ENCODE data around the gene ZNF764.
A peak's percentile ranks its signal among the peaks of the same experiment; 100 is the strongest.

GRCh38 chr16:30585400-30586191 is 27.4 kb upstream of the ZNF764 start, which contains the start of gene ZNF785:
- TF ChIP-seq POLR2A (IDR thresholded peaks at IDR 0.05): peak; percentile 36 to 45
- TF ChIP-seq CTCF (IDR thresholded peaks at IDR 0.05): peak in 3 of 4 experiments; percentile 16 to 51 (median 50)

Measured in uterus (tissue), 2 donors.